ENCODE data around the gene IFITM1. TPM values are rescaled to one million over a fixed set of nuclear protein-coding genes. Genes with fewer than 3 reads are reported as not detected.

IFITM1 gene
- total and polyA plus RNA-seq, 2 of the 13 experiments (the other 11 are each of a cell fraction or from before 2014, with no cell fraction given): 0.38 to 11.1 TPM

DNA sequence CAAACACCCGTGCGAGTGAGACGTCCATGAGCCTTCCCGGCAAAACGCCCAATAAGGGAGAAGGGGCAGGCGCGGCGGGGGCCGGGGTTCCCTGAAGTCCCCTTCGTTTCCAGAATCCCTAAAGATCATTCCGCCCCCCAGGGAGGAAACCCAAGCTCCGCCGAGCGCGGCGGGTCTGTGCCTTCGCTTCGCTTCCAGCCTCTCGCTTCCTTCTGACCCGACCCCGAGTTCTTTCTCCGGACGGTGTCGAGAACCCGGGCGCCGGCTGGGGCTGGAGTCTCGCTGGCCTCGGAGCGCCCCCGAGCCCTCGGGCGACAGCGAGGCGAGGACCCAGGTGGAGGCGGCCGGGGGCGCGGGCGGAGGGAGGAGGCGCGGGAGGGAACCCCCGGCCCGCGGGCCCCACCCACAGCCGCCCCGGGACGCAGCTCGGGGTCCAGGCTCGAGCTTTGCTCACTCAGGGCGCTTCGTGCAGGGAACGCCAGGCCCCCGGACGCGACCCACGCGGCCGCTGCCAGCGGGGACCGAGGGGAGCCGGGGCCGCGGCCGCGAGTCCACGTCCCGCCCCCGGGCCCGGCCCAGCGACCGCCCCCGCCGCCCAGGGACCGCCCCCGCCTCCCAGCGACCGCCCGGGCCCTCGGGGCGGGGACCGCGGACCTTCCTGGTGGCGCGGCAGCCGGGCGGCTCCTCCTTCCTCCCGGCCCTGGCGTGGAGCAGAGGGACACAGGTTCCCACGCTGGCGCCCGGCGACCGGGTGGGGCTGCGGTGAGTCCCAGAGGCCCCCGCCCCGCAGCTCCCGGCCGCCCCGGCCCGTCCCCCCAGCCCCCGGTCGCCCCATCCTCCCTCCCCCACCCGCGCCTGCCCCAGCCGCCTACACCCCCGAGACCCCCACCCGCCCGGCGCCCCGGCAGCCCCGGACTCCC is 25.1 kb upstream of the IFITM1 start, which contains the start of gene PGGHG (continued):
- no peak for TF ChIP-seq FOXC1 (CRISPR knock-in tag; IDR thresholded peaks at IDR 0.05; ENCODE audit: borderline replicate concordance)
- TF ChIP-seq, protein P1, sequence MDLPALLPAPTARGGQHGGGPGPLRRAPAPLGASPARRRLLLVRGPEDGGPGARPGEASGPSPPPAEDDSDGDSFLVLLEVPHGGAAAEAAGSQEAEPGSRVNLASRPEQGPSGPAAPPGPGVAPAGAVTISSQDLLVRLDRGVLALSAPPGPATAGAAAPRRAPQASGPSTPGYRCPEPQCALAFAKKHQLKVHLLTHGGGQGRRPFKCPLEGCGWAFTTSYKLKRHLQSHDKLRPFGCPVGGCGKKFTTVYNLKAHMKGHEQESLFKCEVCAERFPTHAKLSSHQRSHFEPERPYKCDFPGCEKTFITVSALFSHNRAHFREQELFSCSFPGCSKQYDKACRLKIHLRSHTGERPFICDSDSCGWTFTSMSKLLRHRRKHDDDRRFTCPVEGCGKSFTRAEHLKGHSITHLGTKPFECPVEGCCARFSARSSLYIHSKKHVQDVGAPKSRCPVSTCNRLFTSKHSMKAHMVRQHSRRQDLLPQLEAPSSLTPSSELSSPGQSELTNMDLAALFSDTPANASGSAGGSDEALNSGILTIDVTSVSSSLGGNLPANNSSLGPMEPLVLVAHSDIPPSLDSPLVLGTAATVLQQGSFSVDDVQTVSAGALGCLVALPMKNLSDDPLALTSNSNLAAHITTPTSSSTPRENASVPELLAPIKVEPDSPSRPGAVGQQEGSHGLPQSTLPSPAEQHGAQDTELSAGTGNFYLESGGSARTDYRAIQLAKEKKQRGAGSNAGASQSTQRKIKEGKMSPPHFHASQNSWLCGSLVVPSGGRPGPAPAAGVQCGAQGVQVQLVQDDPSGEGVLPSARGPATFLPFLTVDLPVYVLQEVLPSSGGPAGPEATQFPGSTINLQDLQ (CRISPR knock-in tag; IDR thresholded peaks at IDR 0.05): no peak
- TF ChIP-seq ZSCAN22 (CRISPR knock-in tag; IDR thresholded peaks at IDR 0.05): no peak
- no peak for TF ChIP-seq ZNF367 (CRISPR knock-in tag; IDR thresholded peaks at IDR 0.05; ENCODE audit: borderline replicate concordance)
- no peak for TF ChIP-seq SMARCC2 (IDR thresholded peaks at IDR 0.05)
- TF ChIP-seq NFATC3 (CRISPR knock-in tag; IDR thresholded peaks at IDR 0.05): no peak
- TF ChIP-seq ZNF550 (CRISPR knock-in tag; IDR thresholded peaks at IDR 0.05; ENCODE audit: borderline replicate concordance): no peak
- no peak for TF ChIP-seq CHCHD3 (CRISPR knock-in tag; IDR thresholded peaks at IDR 0.05)
- no peak for TF ChIP-seq MXD4 (CRISPR knock-in tag; IDR thresholded peaks at IDR 0.05)
- TF ChIP-seq, protein P2, sequence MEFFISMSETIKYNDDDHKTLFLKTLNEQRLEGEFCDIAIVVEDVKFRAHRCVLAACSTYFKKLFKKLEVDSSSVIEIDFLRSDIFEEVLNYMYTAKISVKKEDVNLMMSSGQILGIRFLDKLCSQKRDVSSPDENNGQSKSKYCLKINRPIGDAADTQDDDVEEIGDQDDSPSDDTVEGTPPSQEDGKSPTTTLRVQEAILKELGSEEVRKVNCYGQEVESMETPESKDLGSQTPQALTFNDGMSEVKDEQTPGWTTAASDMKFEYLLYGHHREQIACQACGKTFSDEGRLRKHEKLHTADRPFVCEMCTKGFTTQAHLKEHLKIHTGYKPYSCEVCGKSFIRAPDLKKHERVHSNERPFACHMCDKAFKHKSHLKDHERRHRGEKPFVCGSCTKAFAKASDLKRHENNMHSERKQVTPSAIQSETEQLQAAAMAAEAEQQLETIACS (CRISPR knock-in tag; IDR thresholded peaks at IDR 0.05): no peak
- TF ChIP-seq, protein P3, sequence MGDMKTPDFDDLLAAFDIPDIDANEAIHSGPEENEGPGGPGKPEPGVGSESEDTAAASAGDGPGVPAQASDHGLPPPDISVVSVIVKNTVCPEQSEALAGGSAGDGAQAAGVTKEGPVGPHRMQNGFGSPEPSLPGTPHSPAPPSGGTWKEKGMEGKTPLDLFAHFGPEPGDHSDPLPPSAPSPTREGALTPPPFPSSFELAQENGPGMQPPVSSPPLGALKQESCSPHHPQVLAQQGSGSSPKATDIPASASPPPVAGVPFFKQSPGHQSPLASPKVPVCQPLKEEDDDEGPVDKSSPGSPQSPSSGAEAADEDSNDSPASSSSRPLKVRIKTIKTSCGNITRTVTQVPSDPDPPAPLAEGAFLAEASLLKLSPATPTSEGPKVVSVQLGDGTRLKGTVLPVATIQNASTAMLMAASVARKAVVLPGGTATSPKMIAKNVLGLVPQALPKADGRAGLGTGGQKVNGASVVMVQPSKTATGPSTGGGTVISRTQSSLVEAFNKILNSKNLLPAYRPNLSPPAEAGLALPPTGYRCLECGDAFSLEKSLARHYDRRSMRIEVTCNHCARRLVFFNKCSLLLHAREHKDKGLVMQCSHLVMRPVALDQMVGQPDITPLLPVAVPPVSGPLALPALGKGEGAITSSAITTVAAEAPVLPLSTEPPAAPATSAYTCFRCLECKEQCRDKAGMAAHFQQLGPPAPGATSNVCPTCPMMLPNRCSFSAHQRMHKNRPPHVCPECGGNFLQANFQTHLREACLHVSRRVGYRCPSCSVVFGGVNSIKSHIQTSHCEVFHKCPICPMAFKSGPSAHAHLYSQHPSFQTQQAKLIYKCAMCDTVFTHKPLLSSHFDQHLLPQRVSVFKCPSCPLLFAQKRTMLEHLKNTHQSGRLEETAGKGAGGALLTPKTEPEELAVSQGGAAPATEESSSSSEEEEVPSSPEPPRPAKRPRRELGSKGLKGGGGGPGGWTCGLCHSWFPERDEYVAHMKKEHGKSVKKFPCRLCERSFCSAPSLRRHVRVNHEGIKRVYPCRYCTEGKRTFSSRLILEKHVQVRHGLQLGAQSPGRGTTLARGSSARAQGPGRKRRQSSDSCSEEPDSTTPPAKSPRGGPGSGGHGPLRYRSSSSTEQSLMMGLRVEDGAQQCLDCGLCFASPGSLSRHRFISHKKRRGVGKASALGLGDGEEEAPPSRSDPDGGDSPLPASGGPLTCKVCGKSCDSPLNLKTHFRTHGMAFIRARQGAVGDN (CRISPR knock-in tag; IDR thresholded peaks at IDR 0.05): peak; percentile 55; the same call in 1 of the 2 replicates
- no peak for TF ChIP-seq ZNF207 (IDR thresholded peaks at IDR 0.05; ENCODE audit: borderline replicate concordance)
- TF ChIP-seq CERS6 (CRISPR knock-in tag; IDR thresholded peaks at IDR 0.05): no peak
- peak; percentile 8; the same call in 1 of the 2 replicates for TF ChIP-seq ZFY (CRISPR knock-in tag; IDR thresholded peaks at IDR 0.05)
- TF ChIP-seq GTF2F1 (IDR thresholded peaks at IDR 0.05; ENCODE audit: low read length): no peak
- TF ChIP-seq UBTF (CRISPR knock-in tag; IDR thresholded peaks at IDR 0.05): 0 out of 2 replicates have a peak, but pooled peaks have one; percentile 28
- TF ChIP-seq ZFP62 (CRISPR knock-in tag; IDR thresholded peaks at IDR 0.05): no peak
